Liver (tissue), 9 donors: ENCODE results near the gene RUNX1. TPM values are rescaled to one million over a fixed set of nuclear protein-coding genes. Genes with fewer than 3 reads are reported as not detected.

Experiments
- DNase-seq: peaks from one replicate; pipeline ENCODE4 v3.0.0-alpha.2; 2017; ENCODE audit warnings: low spot score
- H3K27ac ChIP-seq, 2 donors: one replicate each; pipeline ENCODE4 v1.7.0; 2013; ENCODE audit warnings: inconsistent platforms in 2 of 2, low read length in 2 of 2, control low read depth in 1 of 2, low read depth in 1 of 2, mild to moderate bottlenecking in 1 of 2
- H3K27me3 ChIP-seq, 4 donors: one replicate each; pipeline versions ENCODE4 v1.6.1 to v1.7.0; 2013; ENCODE audit warnings: low read length in 3 of 4, inconsistent platforms in 1 of 4, mild to moderate bottlenecking in 1 of 4, moderate library complexity in 1 of 4; ENCODE audit not compliant: control insufficient read depth in 4 of 4, insufficient read depth in 4 of 4
- H3K36me3 ChIP-seq, 4 donors: one replicate each; pipeline versions ENCODE4 v1.6.1 to v1.7.0; 2013; ENCODE audit warnings: low read length in 3 of 4, mild to moderate bottlenecking in 3 of 4, low read depth in 1 of 4, moderate library complexity in 1 of 4; ENCODE audit not compliant: control insufficient read depth in 4 of 4, insufficient read depth in 3 of 4
- H3K4me1 ChIP-seq, 4 donors: one replicate each; pipeline versions ENCODE4 v1.6.1 to v1.7.0; 2013; ENCODE audit warnings: low read length in 3 of 4, mild to moderate bottlenecking in 3 of 4, moderate library complexity in 1 of 4; ENCODE audit not compliant: control insufficient read depth in 4 of 4, insufficient read depth in 4 of 4
- H3K4me3 ChIP-seq, 3 donors: one replicate each; pipeline versions ENCODE4 v1.6.1 to v1.7.0; 2013; ENCODE audit warnings: low read length in 3 of 3, control low read depth in 1 of 3, low read depth in 1 of 3, mild to moderate bottlenecking in 1 of 3
- H3K9ac ChIP-seq, 2 donors: one replicate each; pipeline ENCODE4 v1.7.0; 2013; ENCODE audit warnings: low read length in 2 of 2, mild to moderate bottlenecking in 2 of 2, moderate library complexity in 2 of 2, control low read depth in 1 of 2, low read depth in 1 of 2
- H3K9me3 ChIP-seq, 4 donors: one replicate each; pipeline versions ENCODE4 v1.6.1 to v1.7.0; 2013; ENCODE audit warnings: low read length in 3 of 4; ENCODE audit not compliant: control insufficient read depth in 4 of 4
- EGR1 ChIP-seq, 2 donors: IDR thresholded peaks; 2 replicates each; pipeline ENCODE4 v1.6.1; 2016 to 2018; ENCODE audit warnings: antibody characterized with exemption in 2 of 2, low read depth in 2 of 2
- FOXA1 ChIP-seq: IDR thresholded peaks from 2 replicates; pipeline ENCODE4 v1.6.1; 2016; ENCODE audit warnings: antibody characterized with exemption
- FOXA2 ChIP-seq: IDR thresholded peaks from 2 replicates; pipeline ENCODE4 v1.6.1; 2016; ENCODE audit warnings: antibody characterized with exemption
- GABPA ChIP-seq, 2 donors: IDR thresholded peaks in 1 of 2; conservative IDR thresholded peaks in 1 of 2; 2 replicates each; pipeline ENCODE4 v1.6.1; 2016; ENCODE audit warnings: antibody characterized with exemption in 2 of 2, mild to moderate bottlenecking in 1 of 2, moderate library complexity in 1 of 2
- HNF4A ChIP-seq, 2 donors: conservative IDR thresholded peaks; 2 replicates each; pipeline ENCODE4 v1.6.1; 2016; ENCODE audit warnings: antibody characterized with exemption in 2 of 2, mild to moderate bottlenecking in 2 of 2
- HNF4G ChIP-seq: IDR thresholded peaks from 2 replicates; pipeline ENCODE4 v1.6.1; 2016; ENCODE audit warnings: antibody characterized with exemption
- JUND ChIP-seq, 2 donors: IDR thresholded peaks; 2 replicates each; pipeline ENCODE4 v1.6.1; 2016; ENCODE audit warnings: antibody characterized with exemption in 2 of 2
- MAX ChIP-seq: IDR thresholded peaks from 2 replicates; pipeline ENCODE4 v1.6.1; 2016; ENCODE audit warnings: antibody characterized with exemption
- NR2F2 ChIP-seq: IDR thresholded peaks from 2 replicates; pipeline ENCODE4 v1.6.1; 2016; ENCODE audit warnings: antibody characterized with exemption
- RAD21 ChIP-seq, 2 donors: IDR thresholded peaks; 2 replicates each; pipeline ENCODE4 v1.6.1; 2016; ENCODE audit warnings: antibody characterized with exemption in 2 of 2, mild to moderate bottlenecking in 2 of 2
- REST ChIP-seq: IDR thresholded peaks from 2 replicates; pipeline ENCODE4 v1.6.1; 2016; ENCODE audit warnings: antibody characterized with exemption, mild to moderate bottlenecking
- RXRA ChIP-seq, 2 donors: IDR thresholded peaks; 2 replicates each; pipeline ENCODE4 v1.6.1; 2017 to 2018; ENCODE audit warnings: antibody characterized with exemption in 2 of 2, mild to moderate bottlenecking in 1 of 2
- SP1 ChIP-seq: IDR thresholded peaks from 2 replicates; pipeline ENCODE4 v1.6.1; 2018; ENCODE audit warnings: antibody characterized with exemption, mild to moderate bottlenecking
- TAF1 ChIP-seq: conservative IDR thresholded peaks from 2 replicates; pipeline ENCODE4 v1.6.1; 2016; ENCODE audit warnings: antibody characterized with exemption, mild to moderate bottlenecking
- YY1 ChIP-seq: IDR thresholded peaks from 2 replicates; pipeline ENCODE4 v1.6.1; 2016; ENCODE audit warnings: antibody characterized with exemption, mild to moderate bottlenecking
- ZBTB33 ChIP-seq: IDR thresholded peaks from 2 replicates; pipeline ENCODE4 v1.6.1; 2016; ENCODE audit warnings: antibody characterized with exemption
- WGBS: extraction: QIAGEN DNeasy Blood & Tissue Kit; methylation state at CpG from one replicate; pipeline ENCODE4 v1.1.7; 2013; 5-methylcytosine and 5-hydroxymethylcytosine counted together
- polyA plus RNA-seq, 2 donors: library from polyadenylated mRNA; stranded (reverse) in 1 of 2; unstranded in 1 of 2; fragments of 200-250 nt in 1 of 2; fragments of >200 nt in 1 of 2; fragmentation: Nextera tagmentation in 1 of 2; extraction: Ambion mirVana in 1 of 2; gene quantifications; one replicate each; pipeline versions ENCODE4 v1.2.1 to v1.2.3, GENCODE V29; 2013 to 2015
- total RNA-seq, 2 donors: library from RNA; depleted of rRNA; stranded (reverse); fragments of >200 nt; gene quantifications; one replicate each; pipeline ENCODE4 v1.2.3, GENCODE V29; 2014
- TF ChIP-seq, protein P1 (sequence below): IDR thresholded peaks from 2 replicates; pipeline ENCODE4 v1.6.1; 2016; ENCODE audit warnings: antibody characterized with exemption
- donor health status: healthy.
- donor health status: healthy.
- donor health status: healthy.
- donor health status: healthy.
- donor health status: healthy.

Gene RUNX1
- total and polyA plus RNA-seq, 4 donors: 0.98 to 7.2 (median 3.1) TPM

GRCh38 chr21:34799092-34799491, 250.0 kb downstream of the RUNX1 start:
- H3K9ac ChIP-seq: no peak overlapping the region
- WGBS: 96% methylated on average over 6 of the region's 6 CpGs
- DNase-seq: no peak
- peaks cover 0 to 3% (median 0%) of the 10 kb centered on the region in 4 donors for H3K36me3 ChIP-seq
- H3K27me3 ChIP-seq: no peaks in the 10 kb centered on the region
- H3K4me3 ChIP-seq: no peak overlapping the region
- TF ChIP-seq HNF4G (no peak), ZBTB33 (no peak), FOXA2 (no peak), FOXA1 (no peak), RXRA (IDR thresholded peaks at IDR 0.05) (no peak), RAD21 (IDR thresholded peaks at IDR 0.05) (no peak), REST (no peak), SP1 (no peak), JUND (IDR thresholded peaks at IDR 0.05) (no peak), HNF4A (conservative IDR thresholded peaks at IDR 0.05) (no peak), MAX (no peak), YY1 (no peak), GABPA (IDR thresholded peaks at IDR 0.05 in 1 of 2, conservative IDR thresholded peaks at IDR 0.05 in 1 of 2) (no peak), EGR1 (IDR thresholded peaks at IDR 0.05; ENCODE audit: low read depth in 2 of 2) (no peak), NR2F2 (no peak)
- TF ChIP-seq, protein P1, sequence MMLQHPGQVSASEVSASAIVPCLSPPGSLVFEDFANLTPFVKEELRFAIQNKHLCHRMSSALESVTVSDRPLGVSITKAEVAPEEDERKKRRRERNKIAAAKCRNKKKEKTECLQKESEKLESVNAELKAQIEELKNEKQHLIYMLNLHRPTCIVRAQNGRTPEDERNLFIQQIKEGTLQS: no peak
- no peak overlapping the region for H3K27ac ChIP-seq
- H3K9me3 ChIP-seq: no peaks in the 10 kb centered on the region
- peaks cover 11 to 40% (median 35%) of the 10 kb centered on the region in 4 donors for H3K4me1 ChIP-seq

DNA sequence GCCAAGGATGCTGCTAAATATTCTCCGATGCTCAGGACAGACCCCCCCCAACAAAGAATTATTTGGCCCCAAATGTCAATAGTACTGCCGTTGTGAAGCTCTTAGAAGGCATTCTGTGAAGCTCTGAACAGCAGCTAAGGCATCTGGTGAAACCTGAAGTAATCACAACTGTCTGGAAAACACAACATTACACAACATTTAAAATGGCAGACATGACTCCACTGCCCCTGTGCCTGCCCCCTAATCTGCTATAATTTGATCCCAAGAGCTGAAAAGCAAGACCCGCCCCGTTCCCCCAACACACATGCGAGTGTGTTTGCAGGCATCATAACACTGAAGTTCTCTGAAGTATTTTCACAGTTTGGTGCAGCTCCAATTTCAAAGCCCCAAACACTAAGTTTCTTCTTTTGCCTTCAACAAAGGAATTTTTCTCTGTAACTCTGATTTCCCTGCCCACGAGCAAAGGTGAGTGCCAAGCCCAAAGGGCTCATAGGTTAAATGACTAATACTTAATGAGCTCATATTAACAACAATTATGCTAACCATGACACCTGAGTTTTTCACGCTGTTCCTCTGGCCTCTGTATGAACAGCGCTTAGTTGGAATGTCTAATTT, 251.1 kb downstream of the RUNX1 start:
- Histone ChIP-seq H3K27ac (no peak overlapping the region), H3K9ac (no peak overlapping the region), H3K9me3 (no peaks in the 10 kb centered on the region), H3K36me3 (peaks cover 0 to 3% (median 0%) of the 10 kb centered on the region in 4 donors), H3K4me1 (peaks cover 11 to 44% (median 37%) of the 10 kb centered on the region in 4 donors), H3K4me3 (no peak overlapping the region), H3K27me3 (no peaks in the 10 kb centered on the region)
- WGBS: 95% methylated on average over 8 of the region's 8 CpGs
- TF ChIP-seq HNF4A (conservative IDR thresholded peaks at IDR 0.05): no peak
- TF ChIP-seq HNF4G: no peak
- no peak for TF ChIP-seq EGR1 (IDR thresholded peaks at IDR 0.05; ENCODE audit: low read depth in 2 of 2)
- TF ChIP-seq FOXA2: no peak
- TF ChIP-seq FOXA1: no peak
- TF ChIP-seq ZBTB33: no peak
- no peak for TF ChIP-seq SP1
- no peak for TF ChIP-seq REST
- TF ChIP-seq, protein P1: no peak
- TF ChIP-seq RAD21 (IDR thresholded peaks at IDR 0.05): no peak
- no peak for TF ChIP-seq YY1
- no peak for TF ChIP-seq GABPA (IDR thresholded peaks at IDR 0.05 in 1 of 2, conservative IDR thresholded peaks at IDR 0.05 in 1 of 2)
- no peak for TF ChIP-seq TAF1
- no peak for TF ChIP-seq JUND (IDR thresholded peaks at IDR 0.05)
- no peak for DNase-seq
